Measurements from ENCODE around the gene ANO10. TPM values are rescaled to one million over a fixed set of nuclear protein-coding genes. Genes with fewer than 3 reads are reported as not detected.

Gene ANO10
- total and polyA plus RNA-seq, 7 donors = 10.3 to 18.8 (median 13.1) TPM

DNA sequence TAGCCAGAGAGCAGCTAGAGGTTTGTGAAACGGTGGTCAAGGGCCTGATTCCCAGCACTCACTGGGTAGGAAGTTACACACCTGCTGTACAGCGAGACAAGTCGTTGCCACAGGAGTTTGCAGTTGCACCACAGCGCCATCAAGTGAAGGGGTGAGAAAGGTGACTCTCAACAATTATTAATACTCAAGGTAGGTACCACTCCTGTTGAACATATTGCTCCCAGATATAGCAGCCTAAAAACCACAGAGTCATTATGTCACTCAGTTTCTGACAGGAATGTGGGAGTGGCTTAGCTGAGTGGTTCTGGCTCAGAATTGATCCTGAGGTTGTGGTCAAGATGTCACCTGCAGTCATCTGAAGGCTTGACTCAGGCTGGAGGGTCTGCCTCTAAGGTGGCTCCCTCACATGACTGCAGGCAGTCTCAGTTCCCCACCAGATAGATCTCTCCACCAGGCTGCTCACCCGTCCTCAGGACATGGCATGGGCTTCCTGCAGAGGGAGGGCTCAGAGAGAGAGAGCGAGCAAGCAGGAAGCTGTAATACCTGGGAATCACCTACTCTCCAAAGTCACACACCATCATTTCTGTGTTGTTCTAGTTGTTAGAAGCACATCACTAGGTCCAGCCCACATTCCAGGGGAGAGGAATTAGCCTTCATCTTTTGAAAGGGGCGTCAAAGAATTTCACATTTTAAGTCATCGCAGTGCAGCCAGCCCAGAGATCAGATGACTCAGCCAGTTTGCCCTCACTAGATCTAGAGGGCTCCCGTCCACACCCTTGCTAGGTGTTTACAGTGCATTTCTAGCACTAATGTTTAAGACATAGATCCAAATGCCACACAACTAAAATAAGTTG is 17.0 kb upstream of the ANO10 start:
- Histone ChIP-seq H3K4me3 (no peak overlapping the region), H3K27ac (no peak overlapping the region), H3K27me3 (ENCODE audit: insufficient read depth in 3 of 3, low read length in 2 of 3) (no peaks in the 10 kb centered on the region), H3K36me3 (ENCODE audit: insufficient read depth in 1 of 2, low read depth in 1 of 2) (no peaks in the 10 kb centered on the region), H3K4me1 (peaks cover 4% of the 10 kb centered on the region), H3K9me3 (no peaks in the 10 kb centered on the region)
- peak in 1 of 4 donors; percentile 40 for ATAC-seq
- TF ChIP-seq, protein P1, sequence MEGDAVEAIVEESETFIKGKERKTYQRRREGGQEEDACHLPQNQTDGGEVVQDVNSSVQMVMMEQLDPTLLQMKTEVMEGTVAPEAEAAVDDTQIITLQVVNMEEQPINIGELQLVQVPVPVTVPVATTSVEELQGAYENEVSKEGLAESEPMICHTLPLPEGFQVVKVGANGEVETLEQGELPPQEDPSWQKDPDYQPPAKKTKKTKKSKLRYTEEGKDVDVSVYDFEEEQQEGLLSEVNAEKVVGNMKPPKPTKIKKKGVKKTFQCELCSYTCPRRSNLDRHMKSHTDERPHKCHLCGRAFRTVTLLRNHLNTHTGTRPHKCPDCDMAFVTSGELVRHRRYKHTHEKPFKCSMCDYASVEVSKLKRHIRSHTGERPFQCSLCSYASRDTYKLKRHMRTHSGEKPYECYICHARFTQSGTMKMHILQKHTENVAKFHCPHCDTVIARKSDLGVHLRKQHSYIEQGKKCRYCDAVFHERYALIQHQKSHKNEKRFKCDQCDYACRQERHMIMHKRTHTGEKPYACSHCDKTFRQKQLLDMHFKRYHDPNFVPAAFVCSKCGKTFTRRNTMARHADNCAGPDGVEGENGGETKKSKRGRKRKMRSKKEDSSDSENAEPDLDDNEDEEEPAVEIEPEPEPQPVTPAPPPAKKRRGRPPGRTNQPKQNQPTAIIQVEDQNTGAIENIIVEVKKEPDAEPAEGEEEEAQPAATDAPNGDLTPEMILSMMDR (IDR thresholded peaks at IDR 0.05) = no peak
- 70 to 76% (median 74%) methylated on average over 9 of the region's 9 CpGs for WGBS, 3 donors
- intact Hi-C loops (cut with DNase I) = no loop called here
- DNase-seq = no peak

DNA sequence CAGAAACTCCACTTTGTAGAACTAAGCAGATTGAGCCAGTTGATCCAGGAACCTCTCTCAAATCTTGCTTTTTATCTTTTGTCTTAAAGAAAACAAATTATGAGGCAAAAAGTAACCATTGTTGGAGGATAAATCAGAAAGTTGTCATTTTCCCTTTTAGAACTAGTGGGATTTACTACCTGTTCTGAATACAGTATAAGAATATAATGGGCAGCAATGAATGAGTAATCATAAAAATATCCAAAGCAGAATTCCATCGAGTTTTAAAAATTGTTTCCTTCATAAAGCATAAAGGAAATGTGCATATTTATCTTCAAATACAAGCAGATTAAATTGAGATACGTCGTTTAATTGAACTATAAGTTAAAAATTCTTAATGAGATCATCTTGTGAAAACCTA is 15.9 kb upstream of the ANO10 start:
- WGBS, 3 donors = 80 to 86% (median 85%) methylated on average over 3 of the region's 3 CpGs
- DNase-seq = no peak
- Histone ChIP-seq H3K4me3 (no peak overlapping the region), H3K27ac (no peak overlapping the region), H3K4me1 (peaks cover 4% of the 10 kb centered on the region), H3K27me3 (ENCODE audit: insufficient read depth in 3 of 3, low read length in 2 of 3) (no peaks in the 10 kb centered on the region), H3K9me3 (no peaks in the 10 kb centered on the region), H3K36me3 (ENCODE audit: insufficient read depth in 1 of 2, low read depth in 1 of 2) (no peaks in the 10 kb centered on the region)
- no peak for ATAC-seq
- TF ChIP-seq, protein P1 (IDR thresholded peaks at IDR 0.05) = no peak
- intact Hi-C loops (cut with DNase I) = no loop called here

DNA sequence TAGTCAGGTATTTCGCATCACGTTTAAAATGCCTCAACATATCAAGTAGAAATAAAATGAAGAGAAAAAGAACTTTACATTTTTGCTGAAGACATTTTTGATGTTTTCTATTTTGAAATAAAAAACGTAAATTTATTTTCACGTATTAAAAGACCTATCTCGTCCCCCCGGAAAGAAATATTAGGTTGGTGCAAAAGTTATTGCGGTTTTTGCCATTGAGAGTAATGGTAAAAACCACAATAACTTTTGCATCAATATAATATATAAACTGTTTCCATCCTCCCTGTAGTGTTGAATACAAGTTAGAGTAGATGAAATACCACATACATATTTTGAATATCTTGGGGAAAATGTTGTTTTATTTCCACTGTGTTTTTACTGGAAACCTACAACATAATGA is 11.2 kb upstream of the ANO10 start:
- ATAC-seq (no peak), DNase-seq (no peak)
- H3K36me3 ChIP-seq (ENCODE audit: insufficient read depth in 1 of 2, low read depth in 1 of 2) = no peaks in the 10 kb centered on the region
- H3K9me3 ChIP-seq = no peaks in the 10 kb centered on the region
- no peaks in the 10 kb centered on the region for H3K27me3 ChIP-seq (ENCODE audit: insufficient read depth in 3 of 3, low read length in 2 of 3)
- H3K27ac ChIP-seq = no peak overlapping the region
- WGBS, 3 donors = 74 to 83% (median 77%) methylated on average over 7 of the region's 7 CpGs
- H3K4me1 ChIP-seq = no peaks in the 10 kb centered on the region
- intact Hi-C loops (cut with DNase I) = no loop called here
- H3K4me3 ChIP-seq = no peak overlapping the region
- TF ChIP-seq, protein P1 (IDR thresholded peaks at IDR 0.05) = no peak

DNA sequence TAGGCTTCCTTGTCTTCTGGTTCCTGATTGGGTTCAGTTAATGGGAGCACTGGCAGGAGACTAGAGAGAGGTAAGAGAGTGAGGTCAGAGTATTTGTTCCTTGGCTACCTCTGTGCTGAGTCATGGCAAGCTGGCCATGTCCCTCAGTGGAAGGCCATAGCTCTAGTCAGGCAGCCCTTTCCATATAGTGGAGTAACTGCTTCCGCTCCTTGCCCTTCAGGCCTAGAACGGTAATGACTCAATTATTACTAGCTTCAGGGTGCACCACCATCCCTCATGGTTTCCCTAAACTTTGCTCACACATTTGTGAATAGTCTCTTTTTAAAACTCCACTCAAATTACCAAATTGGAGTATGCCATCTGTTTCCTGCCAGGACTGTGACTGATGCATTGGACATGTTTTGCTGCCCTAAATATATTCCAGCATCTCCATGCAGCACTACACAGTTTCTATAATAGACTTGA is 10.5 kb upstream of the ANO10 start:
- TF ChIP-seq, protein P1 (IDR thresholded peaks at IDR 0.05) = no peak
- WGBS, 3 donors = 62 to 81% (median 75%) methylated on average over 2 of the region's 2 CpGs
- intact Hi-C loops (cut with DNase I) = no loop called here

More for the DNA sequence above, 10.5 kb upstream of the ANO10 start:
- Histone ChIP-seq H3K4me1 (no peaks in the 10 kb centered on the region), H3K36me3 (ENCODE audit: insufficient read depth in 1 of 2, low read depth in 1 of 2) (no peaks in the 10 kb centered on the region), H3K27me3 (ENCODE audit: insufficient read depth in 3 of 3, low read length in 2 of 3) (no peaks in the 10 kb centered on the region), H3K27ac (peak overlapping the region; percentile 7), H3K9me3 (no peaks in the 10 kb centered on the region), H3K4me3 (no peak overlapping the region)
- peak; percentile 59 to 96 (median 82) for ATAC-seq
- DNase-seq = no peak
